ENCODE measurements around the gene RAMACL.

DNA sequence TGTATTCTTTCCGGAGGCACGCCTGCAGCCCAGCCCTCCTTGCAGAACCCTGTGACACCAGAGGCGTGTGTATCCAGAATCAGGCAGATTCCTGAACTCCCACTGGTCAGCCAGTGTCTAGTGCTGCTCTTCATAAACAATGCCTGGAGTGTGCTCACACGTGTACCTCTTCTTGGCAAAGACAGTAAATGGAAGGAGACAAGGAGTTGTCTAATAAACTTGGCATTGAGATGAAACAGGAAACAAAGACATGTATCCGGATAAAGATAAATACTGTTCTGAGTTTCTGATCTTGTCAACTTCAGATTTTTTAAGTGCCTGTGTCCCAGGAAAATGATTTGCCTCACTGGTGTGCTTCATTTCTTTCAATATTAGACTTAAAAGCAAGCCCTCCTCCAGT lies 38.9 kb upstream of the RAMACL start:
- TF ChIP-seq ZNF274 (IDR thresholded peaks at IDR 0.05; ENCODE audit: low read depth, low read length), result no peak
- no peak for TF ChIP-seq YY1 (IDR thresholded peaks at IDR 0.05; ENCODE audit: insufficient read depth, insufficient read length)
- TF ChIP-seq SUZ12 (IDR thresholded peaks at IDR 0.05; ENCODE audit: extremely low read depth, insufficient read depth, insufficient read length), result no peak

All from NT2/D1 (cell line).